ENCODE measurements around the gene STXBP6. TPM values are rescaled to one million over a fixed set of nuclear protein-coding genes. Genes with fewer than 3 reads are reported as not detected.

Gene STXBP6
- total RNA-seq, 1 donor from 2014 or later, result 29.4 TPM

GRCh38 chr14:24834956-24835355, 215.0 kb downstream of the STXBP6 start:
- DNase-seq, result no peak
- Histone ChIP-seq H3K27me3 (ENCODE audit: low read depth) (no peaks in the 10 kb centered on the region), H3K36me3 (no peaks in the 10 kb centered on the region), H3K9me3 (no peaks in the 10 kb centered on the region), H3K4me3 (no peak overlapping the region), H3K4me1 (no peaks in the 10 kb centered on the region), H3K27ac (no peak overlapping the region)
- TF ChIP-seq, protein P1, sequence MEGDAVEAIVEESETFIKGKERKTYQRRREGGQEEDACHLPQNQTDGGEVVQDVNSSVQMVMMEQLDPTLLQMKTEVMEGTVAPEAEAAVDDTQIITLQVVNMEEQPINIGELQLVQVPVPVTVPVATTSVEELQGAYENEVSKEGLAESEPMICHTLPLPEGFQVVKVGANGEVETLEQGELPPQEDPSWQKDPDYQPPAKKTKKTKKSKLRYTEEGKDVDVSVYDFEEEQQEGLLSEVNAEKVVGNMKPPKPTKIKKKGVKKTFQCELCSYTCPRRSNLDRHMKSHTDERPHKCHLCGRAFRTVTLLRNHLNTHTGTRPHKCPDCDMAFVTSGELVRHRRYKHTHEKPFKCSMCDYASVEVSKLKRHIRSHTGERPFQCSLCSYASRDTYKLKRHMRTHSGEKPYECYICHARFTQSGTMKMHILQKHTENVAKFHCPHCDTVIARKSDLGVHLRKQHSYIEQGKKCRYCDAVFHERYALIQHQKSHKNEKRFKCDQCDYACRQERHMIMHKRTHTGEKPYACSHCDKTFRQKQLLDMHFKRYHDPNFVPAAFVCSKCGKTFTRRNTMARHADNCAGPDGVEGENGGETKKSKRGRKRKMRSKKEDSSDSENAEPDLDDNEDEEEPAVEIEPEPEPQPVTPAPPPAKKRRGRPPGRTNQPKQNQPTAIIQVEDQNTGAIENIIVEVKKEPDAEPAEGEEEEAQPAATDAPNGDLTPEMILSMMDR (IDR thresholded peaks at IDR 0.05), result no peak
- intact Hi-C loops (cut with DNase I), result no loop called here
- ATAC-seq, result no peak

- ATAC-seq (no peak), DNase-seq (no peak)
- TF ChIP-seq, protein P1 (IDR thresholded peaks at IDR 0.05), result no peak
- H3K4me3 ChIP-seq, result no peak overlapping the region
- H3K27ac ChIP-seq, result no peak overlapping the region
- no peaks in the 10 kb centered on the region for H3K4me1 ChIP-seq
- no peaks in the 10 kb centered on the region for H3K9me3 ChIP-seq
- intact Hi-C loops (cut with DNase I), result no loop called here
- H3K27me3 ChIP-seq (ENCODE audit: low read depth), result no peaks in the 10 kb centered on the region
- no peaks in the 10 kb centered on the region for H3K36me3 ChIP-seq
Observed at GRCh38 chr14:24833385-24833784, 216.6 kb downstream of the STXBP6 start.

- no peaks in the 10 kb centered on the region for H3K27me3 ChIP-seq (ENCODE audit: low read depth)
- intact Hi-C loops (cut with DNase I), result no loop called here
Observed at GRCh38 chr14:24831677-24832076, 218.3 kb downstream of the STXBP6 start.

DNA sequence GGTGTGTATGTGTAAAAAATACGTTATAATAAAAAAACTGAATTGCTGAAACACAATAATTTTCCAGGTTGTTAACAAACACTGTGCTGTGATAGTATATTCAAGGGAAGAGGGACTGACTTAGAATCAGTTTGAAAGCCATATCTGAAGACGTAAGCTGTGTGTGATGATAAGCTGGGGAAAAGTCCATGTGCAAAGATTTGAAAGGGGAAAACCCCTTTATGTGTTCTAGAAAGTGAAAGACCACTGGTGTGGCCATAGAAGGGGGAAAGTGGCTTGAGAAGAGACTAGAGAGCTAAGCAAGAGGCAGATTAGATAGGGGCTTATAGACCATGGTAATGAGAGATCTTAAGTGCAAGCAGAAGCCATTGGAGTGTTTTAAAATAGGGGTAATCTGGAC, 220.1 kb downstream of the STXBP6 start:
- TF ChIP-seq, protein P1 (IDR thresholded peaks at IDR 0.05), result no peak
- Histone ChIP-seq H3K27ac (no peak overlapping the region), H3K4me3 (no peak overlapping the region), H3K9me3 (no peaks in the 10 kb centered on the region), H3K4me1 (no peaks in the 10 kb centered on the region), H3K36me3 (no peaks in the 10 kb centered on the region), H3K27me3 (ENCODE audit: low read depth) (no peaks in the 10 kb centered on the region)
- ATAC-seq (no peak), DNase-seq (no peak)
- intact Hi-C loops (cut with DNase I), result no loop called here

More at GRCh38 chr14:24831677-24832076, 218.3 kb downstream of the STXBP6 start:
- no peak overlapping the region for H3K4me3 ChIP-seq
- no peaks in the 10 kb centered on the region for H3K9me3 ChIP-seq
- H3K27ac ChIP-seq, result no peak overlapping the region
- DNase-seq (no peak), ATAC-seq (no peak)
- H3K36me3 ChIP-seq, result no peaks in the 10 kb centered on the region
- TF ChIP-seq, protein P1 (IDR thresholded peaks at IDR 0.05), result no peak
- H3K4me1 ChIP-seq, result no peaks in the 10 kb centered on the region

DNA sequence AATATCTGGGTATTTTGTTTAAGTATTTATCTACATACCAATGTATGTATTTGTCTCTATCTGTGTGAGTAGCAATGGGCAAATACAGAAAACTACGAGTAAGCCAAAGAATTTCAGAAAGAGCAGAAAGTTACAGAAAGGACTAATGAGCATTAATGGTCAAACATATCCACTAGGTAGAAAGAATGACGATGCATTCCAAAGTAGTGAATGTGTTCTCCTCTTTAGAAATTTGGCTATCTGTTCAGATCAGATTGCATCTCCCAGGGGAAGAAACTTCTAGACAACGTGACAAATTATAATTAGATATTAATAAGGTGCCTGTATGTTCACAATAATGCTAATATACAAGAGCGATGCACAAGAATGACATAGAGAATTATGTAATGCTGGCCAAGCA, 221.5 kb downstream of the STXBP6 start:
- Histone ChIP-seq H3K27ac (no peak overlapping the region), H3K4me3 (no peak overlapping the region), H3K27me3 (ENCODE audit: low read depth) (no peaks in the 10 kb centered on the region), H3K36me3 (no peaks in the 10 kb centered on the region), H3K9me3 (no peaks in the 10 kb centered on the region), H3K4me1 (no peaks in the 10 kb centered on the region)
- TF ChIP-seq, protein P1 (IDR thresholded peaks at IDR 0.05), result no peak
- ATAC-seq (no peak), DNase-seq (no peak)
- intact Hi-C loops (cut with DNase I), result no loop called here

DNA sequence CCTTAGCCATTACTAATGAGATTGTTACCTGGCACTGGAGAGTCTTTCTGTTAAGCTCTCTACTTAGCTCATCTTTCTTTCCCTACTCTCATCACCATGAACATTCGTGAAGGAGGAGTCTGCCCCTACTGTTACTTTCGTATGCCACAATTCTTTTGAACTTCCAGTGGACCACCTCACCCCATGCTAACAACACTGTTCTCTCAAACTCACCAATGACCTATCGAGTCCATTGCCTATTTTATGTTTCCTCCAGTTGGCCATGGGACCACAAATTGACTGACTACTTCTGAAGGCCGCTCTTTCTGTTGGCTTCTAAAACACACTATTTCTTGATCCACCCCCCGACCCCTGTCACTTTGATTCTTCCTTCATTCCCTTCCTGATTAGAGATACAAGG, 223.6 kb downstream of the STXBP6 start:
- H3K9me3 ChIP-seq, result no peaks in the 10 kb centered on the region
- no peak overlapping the region for H3K4me3 ChIP-seq
- DNase-seq (no peak), ATAC-seq (no peak)
- intact Hi-C loops (cut with DNase I), result no loop called here
- TF ChIP-seq, protein P1 (IDR thresholded peaks at IDR 0.05), result no peak
- H3K27me3 ChIP-seq (ENCODE audit: low read depth), result no peaks in the 10 kb centered on the region
- no peak overlapping the region for H3K27ac ChIP-seq
- no peaks in the 10 kb centered on the region for H3K36me3 ChIP-seq
- H3K4me1 ChIP-seq, result no peaks in the 10 kb centered on the region

All from lower lobe of right lung (tissue), 2 donors.